Stimulated activated naive CD8-positive, alpha-beta T cell treated with anti-CD3 and anti-CD28 coated beads, Interleukin-15, Interleukin-2, amounts not matched to agents 100 ng/mL and 50 ng/mL, for 24 hours (primary cell): Measurements from ENCODE around the gene SIGMAR1.
A peak's percentile ranks its signal among the peaks of the same experiment; 100 is the strongest.

Source experiments
- H3K27ac Mint-ChIP-seq: one replicate; pipeline ENCODE4 v1.8.0; 2021; ENCODE audit warnings: mild to moderate bottlenecking, mixed read lengths
- H3K27me3 Mint-ChIP-seq: one replicate; pipeline ENCODE4 v1.8.0; 2021; ENCODE audit warnings: mixed read lengths
- H3K36me3 Mint-ChIP-seq: one replicate; pipeline ENCODE4 v1.8.0; 2021; ENCODE audit warnings: low read depth, mixed read lengths
- H3K4me1 Mint-ChIP-seq: one replicate; pipeline ENCODE4 v1.8.0; 2021; ENCODE audit warnings: low read depth, mixed read lengths
- H3K4me3 Mint-ChIP-seq: one replicate; pipeline ENCODE4 v1.8.0; 2021; ENCODE audit warnings: mild to moderate bottlenecking, mixed read lengths
- H3K9me3 Mint-ChIP-seq: one replicate; pipeline ENCODE4 v1.8.0; 2021; ENCODE audit warnings: mixed read lengths

Gene SIGMAR1

GRCh38 chr9:34607331-34607730 is 30.3 kb downstream of the SIGMAR1 start:
- Mint-ChIP-seq H3K4me1 (peaks cover 20% of the 10 kb centered on the region), H3K9me3 (no peaks in the 10 kb centered on the region), H3K27ac (no peak overlapping the region), H3K36me3 (peaks cover 11% of the 10 kb centered on the region), H3K27me3 (no peaks in the 10 kb centered on the region), H3K4me3 (no peak overlapping the region)

GRCh38 chr9:34606905-34607304 is 30.7 kb downstream of the SIGMAR1 start:
- H3K36me3 Mint-ChIP-seq, result peaks cover 11% of the 10 kb centered on the region
- H3K9me3 Mint-ChIP-seq, result no peaks in the 10 kb centered on the region
- peaks cover 17% of the 10 kb centered on the region for H3K4me1 Mint-ChIP-seq
- H3K4me3 Mint-ChIP-seq, result no peak overlapping the region
- no peak overlapping the region for H3K27ac Mint-ChIP-seq
- H3K27me3 Mint-ChIP-seq, result no peaks in the 10 kb centered on the region

DNA sequence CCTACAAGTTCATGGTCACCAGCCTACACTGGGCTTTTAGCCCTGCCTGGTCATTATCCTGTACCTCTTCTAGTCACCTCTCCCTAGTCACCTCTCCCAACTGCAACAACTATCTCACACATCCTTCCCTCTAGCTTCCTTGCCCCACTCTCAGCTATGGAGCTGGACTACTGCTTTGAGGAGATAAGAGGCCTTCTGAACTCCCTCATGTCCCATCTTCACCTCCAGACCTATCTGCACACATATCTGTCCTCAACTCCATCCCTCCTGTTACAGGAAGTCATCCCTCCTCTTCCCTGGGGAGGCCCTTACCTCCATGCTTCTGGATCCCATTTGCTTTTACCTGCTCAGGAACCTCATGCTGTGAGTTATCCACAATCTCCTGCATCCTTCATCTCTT is 31.4 kb downstream of the SIGMAR1 start:
- Mint-ChIP-seq H3K9me3 (no peaks in the 10 kb centered on the region), H3K4me3 (no peak overlapping the region), H3K27me3 (no peaks in the 10 kb centered on the region), H3K36me3 (peaks cover 11% of the 10 kb centered on the region), H3K4me1 (peaks cover 14% of the 10 kb centered on the region), H3K27ac (no peak overlapping the region)

DNA sequence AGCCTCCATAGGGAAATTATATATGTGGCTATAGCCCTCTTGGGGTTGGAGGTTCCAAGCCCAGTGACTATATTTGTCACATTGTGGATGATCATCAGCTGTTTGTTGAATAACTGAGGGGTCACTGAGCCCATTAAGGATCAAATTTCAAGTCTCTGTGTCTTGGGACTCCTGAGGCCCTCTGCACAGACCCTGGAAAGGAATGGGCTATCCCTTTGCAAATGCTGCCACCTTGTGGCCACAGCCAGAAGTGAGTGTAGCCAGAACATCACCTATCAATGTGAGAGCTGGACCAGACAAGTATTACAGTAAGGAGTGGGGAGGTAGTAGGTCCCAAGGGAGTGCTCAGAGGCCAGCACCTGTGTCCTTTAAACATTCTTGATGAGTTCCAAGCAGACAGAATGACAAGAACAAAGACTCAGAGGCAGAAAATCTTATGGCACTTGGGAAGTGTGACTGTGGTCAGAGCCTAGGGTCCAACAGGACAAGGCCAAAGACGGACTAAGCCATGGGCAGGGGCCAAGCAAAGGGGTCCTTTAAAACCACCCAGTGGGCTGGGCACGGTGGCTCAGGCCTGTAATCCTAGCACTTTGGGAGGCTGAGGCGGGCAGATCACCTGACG is 33.9 kb downstream of the SIGMAR1 start:
- H3K36me3 Mint-ChIP-seq, result no peaks in the 10 kb centered on the region
- no peaks in the 10 kb centered on the region for H3K27me3 Mint-ChIP-seq
- H3K4me1 Mint-ChIP-seq, result no peaks in the 10 kb centered on the region
- no peak overlapping the region for H3K4me3 Mint-ChIP-seq
- no peak overlapping the region for H3K27ac Mint-ChIP-seq
- H3K9me3 Mint-ChIP-seq, result no peaks in the 10 kb centered on the region

DNA sequence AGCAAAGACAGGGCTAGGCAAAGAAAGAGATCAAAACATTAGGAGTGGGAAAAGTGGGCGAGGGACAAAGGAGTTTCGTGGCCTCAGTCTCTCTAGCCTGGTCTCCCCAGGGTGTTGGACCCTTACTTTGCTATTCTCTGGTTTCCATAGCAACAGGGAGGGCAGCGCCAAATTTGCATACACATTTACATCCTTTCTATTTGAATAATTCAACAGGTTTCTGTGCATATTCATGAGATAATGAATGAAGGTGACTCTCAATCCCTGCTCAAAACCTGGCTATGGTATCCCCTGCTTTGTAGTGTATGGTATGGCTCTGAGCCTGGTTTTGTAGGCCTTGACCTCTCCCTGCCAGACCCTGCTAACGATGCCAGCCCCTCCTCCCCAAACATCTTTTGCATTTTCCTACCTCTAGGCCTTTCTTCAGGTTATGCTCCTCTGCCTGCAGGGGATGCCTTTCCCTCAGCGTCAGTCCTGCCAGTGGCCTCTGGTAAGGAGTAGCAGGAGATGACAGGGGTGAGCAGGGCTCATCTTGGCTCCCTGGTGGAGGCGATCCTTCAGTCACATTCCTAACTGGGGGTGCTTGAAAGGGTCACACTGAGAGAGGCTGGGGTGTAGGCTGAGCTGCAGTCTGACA is 35.5 kb downstream of the SIGMAR1 start:
- Mint-ChIP-seq H3K9me3 (no peaks in the 10 kb centered on the region), H3K27me3 (no peaks in the 10 kb centered on the region), H3K27ac (no peak overlapping the region), H3K36me3 (no peaks in the 10 kb centered on the region), H3K4me1 (no peaks in the 10 kb centered on the region), H3K4me3 (no peak overlapping the region)

- no peaks in the 10 kb centered on the region for H3K36me3 Mint-ChIP-seq
- H3K9me3 Mint-ChIP-seq, result no peaks in the 10 kb centered on the region
- H3K4me1 Mint-ChIP-seq, result no peaks in the 10 kb centered on the region
- H3K27ac Mint-ChIP-seq, result no peak overlapping the region
- H3K4me3 Mint-ChIP-seq, result no peak overlapping the region
- peaks cover 5% of the 10 kb centered on the region for H3K27me3 Mint-ChIP-seq
Measured at GRCh38 chr9:34600908-34601307, 36.7 kb downstream of the SIGMAR1 start.

- peaks cover 13% of the 10 kb centered on the region for H3K27me3 Mint-ChIP-seq
- no peaks in the 10 kb centered on the region for H3K4me1 Mint-ChIP-seq
- no peak overlapping the region for H3K4me3 Mint-ChIP-seq
- no peak overlapping the region for H3K27ac Mint-ChIP-seq
- H3K9me3 Mint-ChIP-seq, result no peaks in the 10 kb centered on the region
- H3K36me3 Mint-ChIP-seq, result no peaks in the 10 kb centered on the region
Measured at GRCh38 chr9:34599546-34599945, 38.0 kb downstream of the SIGMAR1 start.

GRCh38 chr9:34594177-34594576 is 43.4 kb downstream of the SIGMAR1 start:
- peaks cover 42% of the 10 kb centered on the region for H3K27me3 Mint-ChIP-seq
- H3K9me3 Mint-ChIP-seq, result no peaks in the 10 kb centered on the region
- no peak overlapping the region for H3K27ac Mint-ChIP-seq
- no peak overlapping the region for H3K4me3 Mint-ChIP-seq
- peaks cover 19% of the 10 kb centered on the region for H3K4me1 Mint-ChIP-seq
- H3K36me3 Mint-ChIP-seq, result no peaks in the 10 kb centered on the region

DNA sequence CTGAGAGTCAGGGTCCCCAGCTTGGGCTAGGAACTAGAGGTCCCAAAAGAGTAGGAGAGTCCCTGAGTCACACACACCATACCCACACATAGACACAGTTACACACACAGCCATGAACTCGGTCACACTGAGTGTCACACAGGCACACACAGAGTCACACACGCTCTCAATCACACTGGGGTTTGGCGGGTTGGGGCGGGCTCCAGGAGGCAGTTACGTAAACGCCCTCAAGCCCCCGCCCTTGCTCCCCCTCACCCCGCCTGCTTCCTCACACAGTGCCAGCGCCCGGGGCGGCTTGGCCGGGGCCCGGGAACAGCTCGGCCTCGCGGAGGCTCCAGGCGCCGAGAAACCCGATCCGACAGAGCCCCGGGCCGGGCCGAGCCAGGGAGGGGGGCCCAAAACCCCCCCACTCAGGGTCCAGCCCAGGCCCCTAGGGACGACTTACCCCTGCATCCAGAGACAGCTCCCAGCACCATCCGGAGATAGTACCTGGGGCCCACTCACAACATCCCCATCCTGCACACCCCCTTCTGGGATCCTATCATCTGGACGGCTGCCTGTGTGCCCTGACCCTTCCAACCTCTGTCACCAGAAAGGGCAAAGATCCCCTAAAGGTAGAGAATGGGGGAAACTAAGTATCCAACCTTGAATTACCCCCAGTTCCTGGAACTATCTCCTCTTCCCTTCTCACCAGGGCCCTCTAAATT is 44.5 kb downstream of the SIGMAR1 start:
- peaks cover 28% of the 10 kb centered on the region for H3K4me1 Mint-ChIP-seq
- H3K9me3 Mint-ChIP-seq, result no peaks in the 10 kb centered on the region
- H3K27ac Mint-ChIP-seq, result no peak overlapping the region
- peaks cover 53% of the 10 kb centered on the region for H3K27me3 Mint-ChIP-seq
- no peaks in the 10 kb centered on the region for H3K36me3 Mint-ChIP-seq
- no peak overlapping the region for H3K4me3 Mint-ChIP-seq

DNA sequence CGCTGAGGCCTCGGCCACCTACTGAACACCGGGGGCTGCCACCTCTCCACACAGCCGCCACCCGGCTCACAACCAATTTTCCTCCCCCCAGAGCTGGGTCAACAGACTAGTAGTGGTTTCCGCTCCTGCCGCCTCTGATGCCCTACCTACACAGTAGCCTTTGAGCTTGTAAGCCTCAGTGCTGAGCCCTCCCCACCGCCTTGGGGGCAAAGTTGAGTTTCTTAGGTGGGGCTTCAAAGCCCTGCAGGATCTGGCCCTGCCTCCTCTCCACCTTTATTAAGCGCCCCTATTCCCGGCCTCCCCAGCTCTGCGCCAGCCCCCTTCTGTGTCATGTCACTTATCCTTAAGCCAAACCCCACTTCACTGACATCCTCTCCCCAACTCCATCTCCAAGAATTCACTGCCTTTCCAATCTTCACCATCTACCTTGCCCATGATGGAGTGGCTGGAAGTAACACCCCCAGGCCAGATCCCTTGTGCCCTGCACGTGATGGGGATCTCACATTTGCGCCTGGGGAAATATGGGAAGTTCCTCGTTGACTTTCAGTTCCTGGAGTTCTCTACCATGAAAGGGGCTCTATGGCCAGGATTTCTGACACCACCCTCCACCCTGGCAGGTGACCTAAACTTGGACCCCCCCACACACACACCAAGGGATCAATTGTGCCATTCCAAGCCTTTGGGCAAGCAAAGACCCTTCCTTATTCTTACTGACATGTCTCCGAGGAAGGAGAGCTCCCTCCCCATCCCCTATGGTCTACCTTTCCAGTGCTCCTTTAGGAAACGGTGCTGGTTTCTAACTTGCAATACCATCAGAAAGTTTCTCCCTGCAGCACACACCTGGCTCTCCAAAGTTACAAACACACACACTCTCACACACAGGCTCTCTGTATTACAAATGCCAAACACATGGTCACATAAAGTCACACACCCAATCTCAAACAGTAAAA is 45.4 kb downstream of the SIGMAR1 start:
- Mint-ChIP-seq H3K27me3 (peaks cover 61% of the 10 kb centered on the region), H3K36me3 (no peaks in the 10 kb centered on the region), H3K4me3 (no peak overlapping the region), H3K9me3 (no peaks in the 10 kb centered on the region), H3K27ac (no peak overlapping the region), H3K4me1 (peaks cover 28% of the 10 kb centered on the region)

GRCh38 chr9:34591248-34591916 is 46.2 kb downstream of the SIGMAR1 start:
- peaks cover 28% of the 10 kb centered on the region for H3K4me1 Mint-ChIP-seq
- H3K27ac Mint-ChIP-seq, result no peak overlapping the region
- H3K4me3 Mint-ChIP-seq, result peak overlapping the region; percentile 70
- no peaks in the 10 kb centered on the region for H3K9me3 Mint-ChIP-seq
- peaks cover 66% of the 10 kb centered on the region for H3K27me3 Mint-ChIP-seq
- H3K36me3 Mint-ChIP-seq, result no peaks in the 10 kb centered on the region

DNA sequence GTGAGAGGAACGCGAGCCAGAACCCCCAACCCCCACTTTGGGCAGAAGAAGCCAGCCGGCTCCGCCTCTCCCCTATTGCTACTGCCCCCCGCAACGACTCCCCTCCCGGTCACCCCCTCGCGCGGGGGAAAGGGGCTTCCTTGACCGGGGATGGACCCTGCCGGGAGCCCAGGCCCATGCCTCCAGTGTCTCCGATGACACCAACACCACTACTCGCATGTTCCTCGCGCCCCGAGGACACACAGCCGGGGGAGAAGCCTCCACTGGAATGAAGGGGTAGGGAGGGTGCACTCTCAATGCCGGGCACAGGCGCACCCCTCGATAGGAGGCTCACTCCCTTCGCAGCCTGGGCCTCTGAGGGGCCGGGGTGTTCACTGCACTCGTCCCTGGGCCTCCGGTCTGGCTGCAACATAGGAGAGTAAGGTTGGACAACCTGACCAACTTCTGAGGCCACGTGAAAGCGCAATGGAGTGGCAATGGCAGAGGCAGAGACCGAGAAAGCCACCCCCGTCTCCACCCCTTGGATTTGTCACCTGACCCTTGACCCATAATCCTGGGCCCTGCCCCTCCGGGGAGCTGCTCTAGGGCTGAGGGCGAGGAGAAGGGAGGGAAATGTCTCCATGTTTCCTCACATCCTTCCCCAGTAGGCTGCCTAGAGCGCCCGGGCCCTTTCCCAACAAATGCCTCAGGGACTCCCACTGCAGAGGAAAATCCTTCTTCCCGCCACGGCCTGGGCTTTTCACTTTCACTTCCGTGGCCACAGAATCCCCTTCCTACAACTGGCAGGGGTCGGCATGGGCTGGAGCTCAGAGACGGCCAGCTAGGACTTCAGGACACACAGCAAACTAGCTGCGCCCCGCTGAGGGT is 47.0 kb downstream of the SIGMAR1 start:
- H3K27me3 Mint-ChIP-seq, result peaks cover 72% of the 10 kb centered on the region

GRCh38 chr9:34589636-34590380 is 47.8 kb downstream of the SIGMAR1 start, which contains the start of gene CNTFR:
CNTFR (minus strand) TSS chr9:34589724; CDS start chr9:34568981, 20,743 bp downstream.
- H3K4me1 Mint-ChIP-seq, result peaks cover 28% of the 10 kb centered on the region

More for the DNA sequence above, 47.0 kb downstream of the SIGMAR1 start:
- Mint-ChIP-seq H3K4me3 (peak overlapping the region; percentile 70), H3K9me3 (no peaks in the 10 kb centered on the region), H3K4me1 (peaks cover 28% of the 10 kb centered on the region), H3K36me3 (no peaks in the 10 kb centered on the region), H3K27ac (no peak overlapping the region)

More at GRCh38 chr9:34589636-34590380, 47.8 kb downstream of the SIGMAR1 start, which contains the start of gene CNTFR:
- H3K4me3 Mint-ChIP-seq, result peak within 1 kb of the TSS; percentile 70
- peaks cover 71% of the 10 kb centered on the region for H3K27me3 Mint-ChIP-seq
- no peak within 1 kb of the TSS for H3K27ac Mint-ChIP-seq
- H3K36me3 Mint-ChIP-seq, result no peaks in the 10 kb centered on the region
- H3K9me3 Mint-ChIP-seq, result no peaks in the 10 kb centered on the region
